Neural cell (in vitro differentiated cells): ENCODE data around the gene CDC37L1.

ENCODE experiments used
- CTCF ChIP-seq: fragments of 450-650 bp; IDR thresholded peaks from 2 replicates; pipeline ENCODE4 v1.5.1; 2014; ENCODE audit warnings: antibody characterized with exemption, mild to moderate bottlenecking, moderate library complexity; ENCODE audit not compliant: poor library complexity, severe bottlenecking
- EP300 ChIP-seq: fragments of 450-650 bp; conservative IDR thresholded peaks from 2 replicates; pipeline ENCODE4 v1.6.1; 2014; ENCODE audit warnings: antibody characterized with exemption, mild to moderate bottlenecking, moderate library complexity; ENCODE audit not compliant: poor library complexity, severe bottlenecking
- EZH2 ChIP-seq: fragments of 200-600, 300-800 bp; shearing (Covaris generic), sonication (generic); IDR thresholded peaks from 2 replicates; pipeline ENCODE4 v1.6.1; 2014; ENCODE audit warnings: antibody characterized with exemption, low read length, borderline replicate concordance, mild to moderate bottlenecking; ENCODE audit not compliant: insufficient read depth, poor library complexity, severe bottlenecking
- MXI1 ChIP-seq: fragments of 450-650 bp; conservative IDR thresholded peaks from 2 replicates; pipeline ENCODE4 v1.6.1; 2014; ENCODE audit warnings: antibody characterized with exemption, mild to moderate bottlenecking; ENCODE audit not compliant: poor library complexity, severe bottlenecking
- POLR2AphosphoS5 ChIP-seq: IDR thresholded peaks from 2 replicates; pipeline ENCODE4 v1.6.1; 2012
- RAD21 ChIP-seq: fragments of 450-650 bp; conservative IDR thresholded peaks from 2 replicates; pipeline ENCODE4 v1.6.1; 2014; ENCODE audit warnings: antibody characterized with exemption, mild to moderate bottlenecking, moderate library complexity
- REST ChIP-seq: IDR thresholded peaks from 2 replicates; pipeline ENCODE4 v1.6.1; 2012; ENCODE audit warnings: borderline replicate concordance
- SMC3 ChIP-seq: fragments of 450-650 bp; conservative IDR thresholded peaks from 2 replicates; pipeline ENCODE4 v1.6.1; 2014; ENCODE audit warnings: antibody characterized with exemption, mild to moderate bottlenecking, moderate library complexity; ENCODE audit not compliant: poor library complexity

- TF ChIP-seq REST (no peak), CTCF (no peak), RAD21 (no peak), EZH2 (no peak), EP300 (no peak), SMC3 (no peak), MXI1 (no peak), POLR2AphosphoS5 (no peak)
Observed at GRCh38 chr9:4748612-4749011, 69.2 kb downstream of the CDC37L1 start.
